ENCODE measurements around the gene TNS3. TPM values are rescaled to one million over a fixed set of nuclear protein-coding genes. Genes with fewer than 3 reads are reported as not detected.
A peak's percentile ranks its signal among the peaks of the same experiment; 100 is the strongest.

The TNS3 gene
- total RNA-seq, 3 donors from 2014 or later: 69.1 to 98.9 (median 69.9) TPM

GRCh38 chr7:47526466-47526865 lies 55.4 kb downstream of the TNS3 start:
- H3K9me3 ChIP-seq: no peaks in the 10 kb centered on the region
- peak in 1 of 3 donors; percentile 13 for DNase-seq
- no peaks in the 10 kb centered on the region for H3K36me3 ChIP-seq (ENCODE audit: low read depth)
- no peak for ATAC-seq
- H3K4me1 ChIP-seq (ENCODE audit: low read depth): no peaks in the 10 kb centered on the region
- no peak for TF ChIP-seq CTCF (IDR thresholded peaks at IDR 0.05)
- intact Hi-C loops (cut with DNase I, micrococcal nuclease): no loop called here
- no peak overlapping the region for H3K4me3 ChIP-seq

GRCh38 chr7:47525066-47525623 lies 56.8 kb downstream of the TNS3 start:
- Histone ChIP-seq H3K36me3 (ENCODE audit: low read depth) (no peaks in the 10 kb centered on the region), H3K4me3 (no peak overlapping the region), H3K4me1 (ENCODE audit: low read depth) (peaks cover 12% of the 10 kb centered on the region), H3K9me3 (no peaks in the 10 kb centered on the region)
- intact Hi-C loops (cut with DNase I, micrococcal nuclease): no loop called here
- no peak for TF ChIP-seq CTCF (IDR thresholded peaks at IDR 0.05)
- DNase-seq (peak in 1 of 3 donors; percentile 10), ATAC-seq (no peak)

GRCh38 chr7:47523401-47523800 lies 58.5 kb downstream of the TNS3 start:
- H3K36me3 ChIP-seq (ENCODE audit: low read depth): no peaks in the 10 kb centered on the region
- H3K9me3 ChIP-seq: no peaks in the 10 kb centered on the region
- DNase-seq: peak in 1 of 3 donors; percentile 7
- intact Hi-C loops (cut with DNase I, micrococcal nuclease): no loop called here
- no peak for TF ChIP-seq CTCF (IDR thresholded peaks at IDR 0.05)
- peaks cover 14% of the 10 kb centered on the region for H3K4me1 ChIP-seq (ENCODE audit: low read depth)
- H3K4me3 ChIP-seq: no peak overlapping the region
- ATAC-seq: no peak

- Histone ChIP-seq H3K4me3 (no peak overlapping the region), H3K9me3 (no peaks in the 10 kb centered on the region), H3K4me1 (ENCODE audit: low read depth) (peaks cover 21% of the 10 kb centered on the region), H3K36me3 (ENCODE audit: low read depth) (no peaks in the 10 kb centered on the region)
- DNase-seq (peak in 1 of 3 donors; percentile 18), ATAC-seq (no peak)
- no peak for TF ChIP-seq CTCF (IDR thresholded peaks at IDR 0.05)
- intact Hi-C loops (cut with DNase I, micrococcal nuclease): no loop called here
Measured at GRCh38 chr7:47521816-47522561, 59.9 kb downstream of the TNS3 start.

GRCh38 chr7:47521011-47521795 lies 60.7 kb downstream of the TNS3 start:
- no peak for ATAC-seq
- peaks cover 28% of the 10 kb centered on the region for H3K4me1 ChIP-seq (ENCODE audit: low read depth)
- no peaks in the 10 kb centered on the region for H3K9me3 ChIP-seq
- no peak overlapping the region for H3K4me3 ChIP-seq
- H3K36me3 ChIP-seq (ENCODE audit: low read depth): no peaks in the 10 kb centered on the region
- intact Hi-C loops (cut with DNase I, micrococcal nuclease): no loop called here
- no peak for TF ChIP-seq CTCF (IDR thresholded peaks at IDR 0.05)
- DNase-seq: peak in 1 of 3 donors; percentile 31

Data from mucosa of descending colon (tissue), 3 donors.